Transverse colon (tissue), 4 donors: ENCODE data around the gene GNPNAT1. TPM values are rescaled to one million over a fixed set of nuclear protein-coding genes. Genes with fewer than 3 reads are reported as not detected.

Source experiments
- DNase-seq: peaks from one replicate; pipeline ENCODE4 v3.0.0-alpha.2; 2019
- H3K27ac ChIP-seq, 4 donors: fragments of 200-600 bp; sonication (generic); 2 replicates each; pipeline ENCODE4 v1.5.1; 2016 to 2018; ENCODE audit warnings: inconsistent platforms in 4 of 4
- H3K27me3 ChIP-seq: fragments of 200-600 bp; sonication (generic); 2 replicates; pipeline ENCODE4 v1.5.1; 2017; ENCODE audit warnings: inconsistent platforms
- H3K36me3 ChIP-seq, 4 donors: fragments of 200-600 bp; sonication (generic); 2 replicates each; pipeline ENCODE4 v1.5.1; 2017 to 2019; ENCODE audit warnings: inconsistent platforms in 4 of 4
- H3K4me1 ChIP-seq, 4 donors: fragments of 200-600 bp; sonication (generic); 2 replicates each; pipeline ENCODE4 v1.5.1; 2017 to 2020; ENCODE audit warnings: inconsistent platforms in 4 of 4
- H3K4me3 ChIP-seq, 4 donors: fragments of 200-600 bp; sonication (generic); 1 replicate in 1 of 4; 2 replicates in 3 of 4; pipeline versions ENCODE4 v1.5.1 to v1.6.1; 2017 to 2019; ENCODE audit warnings: inconsistent platforms in 4 of 4
- H3K9me3 ChIP-seq, 2 donors: fragments of 200-600 bp; sonication (generic); 2 replicates each; pipeline ENCODE4 v1.5.1; 2017 to 2019; ENCODE audit warnings: inconsistent platforms in 2 of 2
- EP300 ChIP-seq: sonication (generic); formaldehyde crosslinking; IDR thresholded peaks from one replicate; pipeline ENCODE4 v1.6.1; 2017; ENCODE audit warnings: antibody characterized with exemption, low read depth
- POLR2A ChIP-seq: fragments of 450-650 bp; IDR thresholded peaks from one replicate; pipeline ENCODE4 v1.6.1; 2016; ENCODE audit warnings: antibody characterized with exemption, mild to moderate bottlenecking, moderate library complexity
- POLR2AphosphoS5 ChIP-seq, 3 donors: sonication (generic); formaldehyde crosslinking; IDR thresholded peaks; one replicate each; pipeline ENCODE4 v1.6.1; 2016; ENCODE audit warnings: antibody characterized with exemption in 3 of 3
- WGBS, 2 donors: methylation state at CpG; one replicate each; pipeline ENCODE4 v1.1.5; 2018; ENCODE audit warnings: low coverage in 1 of 2; 5-methylcytosine and 5-hydroxymethylcytosine counted together
- in situ Hi-C, 4 donors: fragments of 200-750 bp; cut with MboI; loops; one replicate each; pipeline versions ENCODE4 v1.15.0 to v1.15.1; 2017; ENCODE audit warnings: low sequenced_read_pairs in 3 of 4, low pct_ligation_motif_present in 1 of 4, low pct_unique_long_range_greater_than_20kb in 1 of 4
- intact Hi-C: fragments of 100-400 bp; cut with DNase I; formaldehyde crosslinking; loops from one replicate; pipeline ENCODE4 v1.15.1; 2023; ENCODE audit warnings: low total_unique reads
- total RNA-seq, 4 donors: library from RNA; depleted of rRNA; stranded (reverse); fragments of >200 nt; gene quantifications; one replicate each; pipeline ENCODE4 v1.1.0, GENCODE V29; 2016
- TF ChIP-seq, protein P1 (sequence below), 5 experiments: fragments of 200-600 bp in 3 of 5; fragments of 450-650 bp in 2 of 5; sonication (generic) in 3 of 5; IDR thresholded peaks; 1 replicate in 2 of 5; 2 replicates in 3 of 5; pipeline ENCODE4 v1.5.1; 2016 to 2017; ENCODE audit warnings: antibody characterized with exemption in 5 of 5, inconsistent platforms in 3 of 5, mild to moderate bottlenecking in 2 of 5, moderate library complexity in 1 of 5

GNPNAT1 gene
- total RNA-seq, 4 donors from 2014 or later, result 7.5 to 17.1 (median 12.7) TPM

DNA sequence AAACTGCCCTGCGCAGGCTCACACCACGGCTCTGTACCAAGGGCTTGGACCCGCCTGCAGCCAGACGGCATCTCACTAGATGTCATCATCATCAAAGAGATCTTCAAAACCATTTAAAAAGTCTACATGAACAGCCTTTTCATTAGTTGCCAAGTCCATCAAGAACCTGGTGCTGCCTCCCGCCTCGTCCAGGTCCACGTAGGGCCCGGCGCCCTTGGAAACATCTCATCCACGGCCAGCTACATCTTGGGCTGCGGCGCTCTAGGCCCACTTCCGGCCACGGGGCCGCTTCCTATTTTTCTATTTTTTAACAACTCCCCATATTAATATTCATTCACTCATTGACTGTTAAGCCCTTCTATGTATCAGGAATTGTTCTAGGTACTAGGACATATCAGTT is 7.4 kb upstream of the GNPNAT1 start:
- 92 to 97% methylated on average over 7 to 15 of the region's 15 CpGs for WGBS, 2 donors
- no peaks in the 10 kb centered on the region for H3K36me3 ChIP-seq
- intact Hi-C loops (no loop called here), in situ Hi-C loops (no loop called here)
- no peaks in the 10 kb centered on the region for H3K27me3 ChIP-seq
- TF ChIP-seq POLR2A (no peak), EP300 (no peak), POLR2AphosphoS5 (IDR thresholded peaks at IDR 0.05) (no peak)
- TF ChIP-seq, protein P1, sequence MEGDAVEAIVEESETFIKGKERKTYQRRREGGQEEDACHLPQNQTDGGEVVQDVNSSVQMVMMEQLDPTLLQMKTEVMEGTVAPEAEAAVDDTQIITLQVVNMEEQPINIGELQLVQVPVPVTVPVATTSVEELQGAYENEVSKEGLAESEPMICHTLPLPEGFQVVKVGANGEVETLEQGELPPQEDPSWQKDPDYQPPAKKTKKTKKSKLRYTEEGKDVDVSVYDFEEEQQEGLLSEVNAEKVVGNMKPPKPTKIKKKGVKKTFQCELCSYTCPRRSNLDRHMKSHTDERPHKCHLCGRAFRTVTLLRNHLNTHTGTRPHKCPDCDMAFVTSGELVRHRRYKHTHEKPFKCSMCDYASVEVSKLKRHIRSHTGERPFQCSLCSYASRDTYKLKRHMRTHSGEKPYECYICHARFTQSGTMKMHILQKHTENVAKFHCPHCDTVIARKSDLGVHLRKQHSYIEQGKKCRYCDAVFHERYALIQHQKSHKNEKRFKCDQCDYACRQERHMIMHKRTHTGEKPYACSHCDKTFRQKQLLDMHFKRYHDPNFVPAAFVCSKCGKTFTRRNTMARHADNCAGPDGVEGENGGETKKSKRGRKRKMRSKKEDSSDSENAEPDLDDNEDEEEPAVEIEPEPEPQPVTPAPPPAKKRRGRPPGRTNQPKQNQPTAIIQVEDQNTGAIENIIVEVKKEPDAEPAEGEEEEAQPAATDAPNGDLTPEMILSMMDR (IDR thresholded peaks at IDR 0.05), result no peak
- DNase-seq, result no peak
- no peak overlapping the region for H3K27ac ChIP-seq
- no peaks in the 10 kb centered on the region for H3K4me1 ChIP-seq
- H3K4me3 ChIP-seq, result no peak overlapping the region
- H3K9me3 ChIP-seq, result no peaks in the 10 kb centered on the region

DNA sequence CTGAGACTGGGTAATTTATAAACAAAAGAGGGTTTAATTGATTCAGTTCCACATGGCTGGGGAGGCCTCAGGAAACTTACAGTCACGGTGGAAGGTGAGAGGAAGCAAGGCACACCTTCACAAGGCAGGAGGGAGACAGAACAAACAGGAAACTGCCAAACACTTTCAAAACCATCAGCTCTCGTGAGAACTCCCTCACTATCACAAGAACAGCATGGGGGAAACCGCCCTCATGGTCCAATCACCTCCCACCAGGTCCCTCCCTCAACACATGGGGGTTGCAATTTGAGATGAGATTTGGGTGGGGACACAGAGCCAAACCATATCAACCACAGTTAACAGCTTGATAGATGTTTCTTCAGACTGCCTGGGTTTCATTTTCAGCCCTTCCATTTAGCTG is 6.2 kb upstream of the GNPNAT1 start:
- H3K4me1 ChIP-seq, result no peaks in the 10 kb centered on the region
- in situ Hi-C loops (no loop called here), intact Hi-C loops (no loop called here)
- no peaks in the 10 kb centered on the region for H3K9me3 ChIP-seq
- H3K27me3 ChIP-seq, result no peaks in the 10 kb centered on the region
- H3K4me3 ChIP-seq, result no peak overlapping the region
- 63 to 67% methylated on average over 1 to 3 of the region's 3 CpGs for WGBS, 2 donors
- no peak for TF ChIP-seq POLR2A
- TF ChIP-seq EP300, result no peak
- TF ChIP-seq, protein P1 (IDR thresholded peaks at IDR 0.05), result no peak
- no peak for TF ChIP-seq POLR2AphosphoS5 (IDR thresholded peaks at IDR 0.05)
- DNase-seq, result no peak
- H3K36me3 ChIP-seq, result no peaks in the 10 kb centered on the region
- no peak overlapping the region for H3K27ac ChIP-seq

DNA sequence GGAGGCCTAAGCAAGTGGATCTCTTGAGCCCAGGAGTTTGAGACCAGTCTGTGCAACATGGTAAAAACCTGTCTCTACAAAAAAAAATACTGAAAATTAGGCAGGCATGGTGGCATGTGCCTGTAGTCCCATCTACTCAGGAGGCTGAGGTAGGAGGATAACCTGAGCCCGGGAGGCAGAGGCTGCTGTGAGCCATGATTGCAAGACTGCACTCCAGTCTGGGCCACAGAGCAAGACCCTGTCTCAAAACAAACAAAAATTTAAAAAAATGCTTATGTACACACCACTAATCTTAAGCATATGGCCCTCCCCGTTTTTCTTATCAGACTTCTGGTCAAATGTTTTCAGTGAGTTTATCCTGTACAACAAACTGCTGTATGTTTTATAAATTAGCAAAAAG is 1.7 kb upstream of the GNPNAT1 start:
- Histone ChIP-seq H3K27ac (no peak overlapping the region), H3K36me3 (no peaks in the 10 kb centered on the region), H3K9me3 (no peaks in the 10 kb centered on the region), H3K27me3 (no peaks in the 10 kb centered on the region), H3K4me1 (peaks cover 5 to 22% (median 10%) of the 10 kb centered on the region in 4 donors), H3K4me3 (no peak overlapping the region)
- TF ChIP-seq, protein P1 (IDR thresholded peaks at IDR 0.05), result no peak
- no peak for TF ChIP-seq EP300
- TF ChIP-seq POLR2AphosphoS5 (IDR thresholded peaks at IDR 0.05), result no peak
- TF ChIP-seq POLR2A, result no peak
- 40 to 68% methylated on average over 1 to 2 of the region's 2 CpGs for WGBS, 2 donors
- DNase-seq, result no peak
- in situ Hi-C loops (no loop called here), intact Hi-C loops (no loop called here)

DNA sequence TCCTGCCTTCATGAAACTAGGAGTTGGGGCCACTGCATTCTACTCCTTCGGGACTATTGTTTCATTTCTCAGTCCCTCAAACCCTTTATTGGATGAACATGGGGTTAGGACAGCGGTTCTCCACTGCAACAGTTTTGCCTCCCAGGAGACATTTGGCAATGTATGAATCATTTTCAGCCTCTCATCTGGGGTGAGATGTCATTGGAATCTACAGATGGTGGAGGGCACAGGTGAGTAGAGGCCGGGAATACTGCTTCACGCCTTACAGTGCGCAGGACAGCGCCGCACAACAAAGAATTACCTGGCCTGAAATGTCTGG is 649 bp upstream of the GNPNAT1 start:
- intact Hi-C loops, result no loop called here
- WGBS, 2 donors, result 82 to 100% methylated on average over 3 to 7 of the region's 7 CpGs
- peaks cover 5 to 22% (median 10%) of the 10 kb centered on the region in 4 donors for H3K4me1 ChIP-seq
- TF ChIP-seq POLR2AphosphoS5 (IDR thresholded peaks at IDR 0.05) (no peak), EP300 (no peak), POLR2A (no peak)
- TF ChIP-seq, protein P1 (IDR thresholded peaks at IDR 0.05), result no peak
- no peaks in the 10 kb centered on the region for H3K36me3 ChIP-seq
- in situ Hi-C loops, result no loop called here
- no peaks in the 10 kb centered on the region for H3K27me3 ChIP-seq
- H3K4me3 ChIP-seq, result peak overlapping the region in 3 of 4 donors; percentile 39 to 74 (median 66)
- no peaks in the 10 kb centered on the region for H3K9me3 ChIP-seq
- DNase-seq, result no peak
- peak overlapping the region; percentile 86 to 93 (median 90) for H3K27ac ChIP-seq
